ENCODE results near the gene CALM1.
A peak's percentile ranks its signal among the peaks of the same experiment; 100 is the strongest.

Gene CALM1

DNA sequence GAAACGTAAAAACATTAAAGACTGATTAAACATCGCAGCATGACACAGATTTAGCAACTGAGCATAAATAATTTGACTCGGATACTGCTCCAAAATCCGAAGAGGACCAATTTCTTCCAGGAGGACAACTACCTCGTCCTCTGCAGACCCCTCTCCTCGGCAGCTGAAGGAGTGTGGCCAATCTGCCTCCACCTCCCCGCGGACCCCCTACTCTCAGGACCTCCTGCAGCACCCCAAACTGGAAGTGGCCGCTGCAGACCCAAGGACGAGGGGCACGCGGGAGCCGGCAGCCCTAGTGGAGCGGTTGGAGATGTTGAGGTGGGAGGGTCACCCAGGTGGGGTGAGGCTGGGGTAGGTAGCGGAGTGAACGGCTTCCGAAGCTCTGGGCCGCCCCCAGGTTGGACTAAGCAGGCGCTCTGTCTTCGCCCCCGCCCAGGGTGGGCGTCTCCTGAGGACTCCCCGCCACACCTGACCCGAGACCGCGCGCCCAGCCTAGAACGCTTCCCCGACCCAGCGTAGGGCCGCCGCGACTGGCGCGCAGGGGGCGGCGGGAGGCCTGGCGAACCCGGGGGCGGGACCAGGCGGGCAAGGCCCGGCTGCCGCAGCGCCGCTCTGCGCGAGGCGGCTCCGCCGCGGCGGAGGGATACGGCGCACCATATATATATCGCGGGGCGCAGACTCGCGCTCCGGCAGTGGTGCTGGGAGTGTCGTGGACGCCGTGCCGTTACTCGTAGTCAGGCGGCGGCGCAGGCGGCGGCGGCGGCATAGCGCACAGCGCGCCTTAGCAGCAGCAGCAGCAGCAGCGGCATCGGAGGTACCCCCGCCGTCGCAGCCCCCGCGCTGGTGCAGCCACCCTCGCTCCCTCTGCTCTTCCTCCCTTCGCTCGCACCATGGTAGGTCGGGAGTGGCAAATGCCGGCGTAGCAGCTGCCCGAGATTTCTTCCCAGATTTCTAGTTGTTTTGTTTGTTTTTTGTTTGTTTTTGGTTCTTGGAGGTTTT is at the start of gene CALM1:
CALM1 (plus strand) TSS at position 689 of the 999 bp plus-strand sequence; CDS start at position 891, 202 bp downstream.
- peak; percentile 96 for DNase-seq (ENCODE audit: low spot score)
- TF ChIP-seq, protein P1, sequence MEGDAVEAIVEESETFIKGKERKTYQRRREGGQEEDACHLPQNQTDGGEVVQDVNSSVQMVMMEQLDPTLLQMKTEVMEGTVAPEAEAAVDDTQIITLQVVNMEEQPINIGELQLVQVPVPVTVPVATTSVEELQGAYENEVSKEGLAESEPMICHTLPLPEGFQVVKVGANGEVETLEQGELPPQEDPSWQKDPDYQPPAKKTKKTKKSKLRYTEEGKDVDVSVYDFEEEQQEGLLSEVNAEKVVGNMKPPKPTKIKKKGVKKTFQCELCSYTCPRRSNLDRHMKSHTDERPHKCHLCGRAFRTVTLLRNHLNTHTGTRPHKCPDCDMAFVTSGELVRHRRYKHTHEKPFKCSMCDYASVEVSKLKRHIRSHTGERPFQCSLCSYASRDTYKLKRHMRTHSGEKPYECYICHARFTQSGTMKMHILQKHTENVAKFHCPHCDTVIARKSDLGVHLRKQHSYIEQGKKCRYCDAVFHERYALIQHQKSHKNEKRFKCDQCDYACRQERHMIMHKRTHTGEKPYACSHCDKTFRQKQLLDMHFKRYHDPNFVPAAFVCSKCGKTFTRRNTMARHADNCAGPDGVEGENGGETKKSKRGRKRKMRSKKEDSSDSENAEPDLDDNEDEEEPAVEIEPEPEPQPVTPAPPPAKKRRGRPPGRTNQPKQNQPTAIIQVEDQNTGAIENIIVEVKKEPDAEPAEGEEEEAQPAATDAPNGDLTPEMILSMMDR (IDR thresholded peaks at IDR 0.05; ENCODE audit: extremely low read depth, missing control alignments): no peak

DNA sequence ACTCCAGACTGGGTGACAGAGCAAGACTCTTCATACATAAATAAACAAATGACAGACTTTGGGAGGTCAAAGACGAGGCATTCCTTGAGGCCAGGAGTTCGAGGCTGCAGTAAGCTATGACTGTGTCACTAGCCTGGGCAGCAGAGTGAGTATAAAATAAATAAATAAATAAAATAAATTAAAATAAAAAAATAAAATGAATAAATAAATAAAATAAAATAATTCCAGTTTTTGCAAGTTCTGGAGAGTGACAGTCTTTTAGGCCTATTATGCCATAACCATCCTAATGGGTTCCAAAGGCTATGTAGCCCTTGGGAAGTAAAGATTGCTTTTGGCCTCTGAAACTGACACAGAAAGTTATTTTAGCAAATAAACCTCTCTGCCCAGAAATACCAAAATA is 48.6 kb upstream of the CALM1 start:
- TF ChIP-seq, protein P1 (IDR thresholded peaks at IDR 0.05; ENCODE audit: extremely low read depth, missing control alignments): no peak
- no peak for DNase-seq (ENCODE audit: low spot score)

DNA sequence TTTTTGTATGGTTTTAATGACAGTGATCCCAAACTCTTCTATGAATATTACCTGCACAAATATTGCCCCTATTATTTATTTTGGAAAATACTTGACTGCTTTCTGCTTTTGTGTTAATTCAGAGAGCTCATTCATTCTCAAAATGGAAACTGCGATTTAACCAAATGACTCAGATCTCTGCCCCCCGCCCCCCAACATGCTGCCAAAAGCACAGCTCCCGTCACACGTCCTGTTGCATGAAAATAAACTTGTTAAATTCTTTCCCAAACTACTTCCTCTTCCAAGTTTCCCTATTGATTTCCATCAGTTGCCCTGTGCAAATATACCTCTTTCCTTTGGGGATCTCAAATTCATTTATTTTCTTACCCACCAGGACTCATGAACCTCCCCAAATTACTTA is 47.1 kb upstream of the CALM1 start:
- DNase-seq (ENCODE audit: low spot score): peak; percentile 26
- TF ChIP-seq, protein P1 (IDR thresholded peaks at IDR 0.05; ENCODE audit: extremely low read depth, missing control alignments): no peak

DNA sequence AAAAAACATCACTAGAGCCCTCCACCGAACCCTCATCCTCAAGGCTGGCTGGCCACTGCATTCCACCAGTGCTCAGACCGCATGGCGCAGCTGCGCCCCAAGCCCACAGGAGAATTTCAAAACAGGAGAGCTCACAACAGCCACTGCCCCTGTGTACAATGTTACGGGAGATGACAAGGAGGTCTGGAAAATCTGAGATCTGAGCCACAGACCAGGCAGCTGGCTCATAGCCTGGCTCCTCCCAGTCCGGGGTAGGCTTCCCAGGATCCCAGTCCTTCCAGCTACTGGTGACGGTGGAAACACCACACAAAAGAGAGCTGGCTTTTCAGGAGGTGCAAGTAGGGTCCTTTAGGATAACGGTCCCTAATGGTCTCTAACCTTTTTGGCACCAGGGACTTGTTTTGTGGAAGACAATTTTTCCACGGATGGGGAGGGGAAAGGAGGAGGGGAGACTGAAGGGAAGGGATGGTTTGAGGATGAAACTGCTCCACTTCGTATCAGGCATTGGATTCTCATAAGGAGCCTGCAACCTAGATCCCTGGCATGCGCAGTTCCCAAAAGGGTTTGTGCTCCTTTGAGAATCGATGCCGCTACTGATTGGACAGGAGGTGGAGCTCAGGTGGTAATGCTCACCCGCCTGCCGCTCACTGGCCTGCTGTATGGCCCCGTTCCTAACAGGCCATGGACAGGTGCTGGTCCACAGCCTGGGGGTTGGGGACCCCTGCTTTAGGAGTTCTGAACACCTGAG is 42.1 kb upstream of the CALM1 start:
- DNase-seq (ENCODE audit: low spot score): no peak
- TF ChIP-seq, protein P1 (IDR thresholded peaks at IDR 0.05; ENCODE audit: extremely low read depth, missing control alignments): no peak

DNA sequence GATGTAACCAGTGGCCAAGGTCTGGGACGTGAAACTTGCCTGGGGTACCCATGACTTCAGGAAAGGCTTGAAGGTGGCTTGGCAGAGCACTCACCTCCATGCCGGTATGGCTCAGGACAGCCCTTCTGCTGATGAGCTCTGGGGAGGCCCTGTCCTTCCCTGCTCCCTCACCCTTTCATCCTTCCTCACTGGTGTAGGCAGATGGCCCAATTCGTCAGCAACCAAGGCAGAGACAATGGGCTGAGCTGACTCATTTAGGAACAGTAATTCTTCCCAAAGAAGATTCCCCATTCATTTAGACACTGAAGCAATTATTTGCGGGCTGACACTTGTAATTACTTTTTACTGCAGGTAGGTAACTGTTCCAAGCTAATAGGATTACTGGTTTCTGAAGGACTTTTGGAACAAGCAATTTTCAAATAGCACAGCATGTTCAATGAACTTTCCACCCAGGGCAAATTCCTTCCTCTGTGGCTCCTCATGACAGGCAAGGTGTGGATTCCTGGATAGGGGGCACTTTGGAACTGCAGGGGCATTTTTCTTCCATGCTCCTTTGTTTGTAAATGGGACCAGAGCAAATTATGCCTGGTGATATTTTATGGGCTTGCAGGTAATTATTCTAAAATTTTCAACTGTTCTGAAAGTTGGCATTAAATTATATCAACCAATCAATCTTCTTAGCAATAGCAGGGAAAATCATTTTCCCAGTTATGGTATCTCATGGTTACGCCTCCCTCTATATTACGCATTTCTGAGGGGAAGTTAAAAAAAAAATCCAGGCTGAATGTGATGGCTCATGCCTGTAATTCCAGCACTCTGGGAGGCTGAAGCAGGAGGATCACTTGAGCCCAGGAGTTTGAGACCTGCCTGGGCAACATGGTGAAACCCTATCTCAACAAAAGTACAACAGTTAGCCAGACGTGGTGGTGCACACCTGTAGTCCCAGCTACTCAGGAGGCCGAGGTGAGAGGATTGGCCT is 41.0 kb upstream of the CALM1 start:
- DNase-seq (ENCODE audit: low spot score): no peak
- TF ChIP-seq, protein P1 (IDR thresholded peaks at IDR 0.05; ENCODE audit: extremely low read depth, missing control alignments): no peak

DNA sequence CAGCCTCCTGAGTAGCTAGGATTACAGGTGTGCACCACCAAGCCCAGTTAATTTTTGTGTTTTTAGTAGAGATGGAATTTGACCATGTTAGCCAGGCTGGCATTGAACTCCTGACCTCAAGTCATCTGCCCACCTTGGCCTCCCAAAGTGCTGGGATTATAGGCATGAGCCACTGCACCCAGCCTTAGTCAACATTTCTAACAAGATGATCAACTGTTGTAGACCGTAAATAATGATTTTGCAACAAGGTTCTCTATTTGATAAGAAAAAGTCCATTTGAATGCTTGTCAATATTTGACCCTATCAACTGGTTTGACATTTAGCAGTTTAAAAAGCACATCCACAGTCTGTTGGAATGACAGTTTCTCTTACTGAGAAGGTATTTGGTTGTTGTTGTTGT is 39.9 kb upstream of the CALM1 start:
- no peak for DNase-seq (ENCODE audit: low spot score)
- TF ChIP-seq, protein P1 (IDR thresholded peaks at IDR 0.05; ENCODE audit: extremely low read depth, missing control alignments): no peak
